GM21526 (cell line): ENCODE measurements around the gene DNAJC13.
"Not testable (repeated sequence)": the region's sequence is repeated elsewhere in the genome, so short reads cannot be mapped to it uniquely, and the experiment has no call there.

Source experiments
- ATAC-seq: cut with Tn5 transposase; IDR thresholded peaks from one replicate; pipeline ENCODE4 v1.9.1; 2021; ENCODE audit warnings: moderate library complexity; ENCODE audit not compliant: unreplicated experiment, low FRiP score

DNAJC13 gene

DNA sequence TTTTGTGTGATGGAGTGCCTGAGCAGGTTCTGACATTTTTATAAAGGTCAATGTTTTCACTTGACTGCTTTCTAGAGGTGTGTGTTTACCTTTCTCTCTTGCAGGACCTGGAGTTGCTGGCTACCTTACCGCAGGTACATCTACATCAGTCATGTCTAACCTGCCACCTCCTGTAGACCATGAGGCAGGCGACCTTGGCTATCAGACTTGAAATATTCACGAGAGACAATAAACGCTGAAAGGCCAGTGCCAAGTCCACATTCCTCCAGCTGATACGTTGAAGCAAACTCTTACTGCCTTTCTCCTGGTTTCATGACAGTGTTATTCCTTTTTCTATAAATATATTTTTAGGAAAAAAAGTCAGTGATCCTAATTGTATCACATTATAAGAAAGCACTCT is 120.8 kb downstream of the DNAJC13 start:
- ATAC-seq = no peak

DNA sequence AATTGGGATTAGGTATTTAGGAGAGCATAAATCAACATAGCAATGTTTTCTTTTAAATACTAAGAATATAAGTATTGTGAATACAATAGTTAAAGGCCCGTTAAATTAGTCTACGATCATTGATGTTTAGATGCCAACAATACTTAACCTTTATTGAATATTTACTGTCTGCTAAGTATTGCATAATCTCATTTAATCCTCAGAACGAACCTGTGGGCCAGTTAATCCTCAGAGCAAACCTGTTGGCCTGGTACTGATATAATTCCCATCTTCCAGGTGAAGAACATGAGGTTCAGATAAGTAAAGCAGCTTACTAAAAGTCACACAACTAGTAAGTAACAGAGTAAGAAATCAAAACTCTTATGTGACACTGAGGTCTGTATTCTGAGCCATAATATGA is 122.4 kb downstream of the DNAJC13 start:
- no peak for ATAC-seq

DNA sequence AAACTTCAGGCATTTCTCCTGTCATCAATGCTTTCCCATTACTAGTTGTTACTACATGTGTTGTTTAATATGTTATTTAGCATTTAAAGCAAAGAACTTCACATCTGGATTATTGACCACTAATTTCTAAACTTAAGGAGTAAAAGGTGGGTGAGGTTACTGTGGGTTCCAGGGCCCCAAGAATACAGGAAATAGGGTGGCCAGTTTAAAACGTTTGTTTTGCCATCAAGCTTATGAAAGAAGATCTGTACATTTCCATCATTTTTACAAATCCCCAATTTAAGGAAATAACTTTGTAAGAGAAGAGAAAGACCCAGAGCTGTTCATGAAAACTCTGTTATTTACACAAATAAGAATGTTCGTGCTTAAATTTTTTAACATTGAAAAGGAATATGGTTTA is 125.3 kb downstream of the DNAJC13 start:
- ATAC-seq = no peak

DNA sequence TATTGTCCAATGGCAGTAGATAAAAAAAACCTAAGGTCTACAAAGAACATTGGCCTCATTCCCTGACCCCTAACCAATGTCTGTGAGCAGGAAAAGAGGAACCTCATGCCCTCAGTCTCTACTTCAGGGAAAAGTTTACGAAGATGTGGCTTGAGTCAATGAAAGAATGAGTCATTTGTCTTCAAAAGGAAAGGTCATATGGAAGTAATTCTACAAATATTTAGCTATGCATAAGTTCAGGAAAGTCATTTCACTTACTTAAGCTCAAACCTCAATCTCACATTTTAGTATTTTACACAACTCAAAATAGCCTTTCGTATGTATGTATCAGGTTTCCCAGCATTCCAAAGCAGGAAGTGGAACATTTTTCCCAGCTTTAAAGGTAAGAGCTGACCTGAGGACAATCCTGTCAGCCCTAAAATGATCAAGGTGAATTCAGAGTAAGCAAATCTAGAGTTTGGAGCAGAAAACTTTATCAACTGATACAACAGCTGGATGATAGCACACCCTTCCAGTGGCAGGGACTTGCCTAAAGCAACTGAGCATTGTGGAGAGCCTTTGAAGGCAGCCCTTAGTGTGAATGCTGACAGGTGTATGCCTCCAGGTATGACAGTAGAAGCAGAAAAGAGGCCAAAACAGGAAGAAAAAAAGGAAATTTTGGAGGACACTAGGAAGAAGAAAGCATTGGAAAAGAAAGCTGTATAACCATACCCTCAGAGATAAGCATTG is 125.9 kb downstream of the DNAJC13 start:
- ATAC-seq = no peak

DNA sequence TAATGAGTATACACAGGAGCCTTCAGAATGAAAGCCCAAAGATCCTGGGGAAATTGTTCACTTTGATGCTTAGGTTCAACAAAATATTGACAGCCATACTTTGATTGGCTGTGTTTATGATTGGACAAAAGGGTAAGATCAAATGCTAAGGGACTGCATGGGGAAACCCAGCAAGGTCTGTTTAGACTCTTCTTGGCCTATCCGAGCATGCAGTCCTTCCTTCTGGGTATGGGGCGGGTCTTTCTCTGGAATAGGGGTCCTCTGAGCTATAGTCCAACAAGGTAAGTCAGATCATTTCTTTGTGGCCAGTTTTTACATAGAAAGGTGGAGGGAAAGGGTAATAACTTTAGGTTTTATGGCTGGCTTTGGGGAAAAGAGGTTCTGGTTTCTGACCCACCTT is 126.8 kb downstream of the DNAJC13 start:
- ATAC-seq = no peak

DNA sequence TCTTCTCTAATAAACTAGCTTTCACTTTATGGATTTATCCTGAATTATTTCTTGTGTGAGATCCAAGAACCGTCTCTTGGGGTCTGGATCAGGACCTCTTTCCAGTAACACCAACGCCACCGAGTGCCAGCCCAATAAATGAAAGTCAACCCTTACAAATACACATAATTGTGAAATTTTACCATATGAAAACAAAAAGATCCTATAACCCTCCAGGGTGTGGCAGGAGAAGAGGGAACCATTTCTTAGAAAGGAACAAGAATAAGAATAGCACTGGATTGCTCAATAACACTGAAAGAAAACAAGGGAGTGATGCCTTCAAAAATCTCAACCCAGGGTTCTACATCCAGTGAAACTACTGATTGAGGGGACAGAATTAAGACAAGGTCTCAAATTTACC is 128.2 kb downstream of the DNAJC13 start:
- ATAC-seq = no peak

DNA sequence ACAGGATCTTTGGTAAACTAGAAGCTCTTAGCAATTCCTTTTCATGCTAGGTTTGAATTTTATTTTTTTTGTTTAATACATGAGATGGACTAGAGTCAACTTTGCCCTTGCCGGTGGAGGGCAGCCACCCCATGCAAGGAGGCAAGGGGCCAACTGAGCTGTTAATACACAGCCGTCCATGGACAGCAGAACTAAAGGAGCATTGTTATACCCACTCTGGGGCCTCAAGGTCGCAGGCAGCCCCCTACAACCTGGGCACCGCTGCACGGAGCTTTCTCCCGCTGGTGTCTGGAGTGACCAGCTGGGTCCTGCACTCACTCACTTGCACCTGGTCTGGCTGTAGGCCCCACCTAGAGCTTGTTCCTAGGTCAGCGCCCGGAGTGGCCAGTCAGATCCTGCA is 131.9 kb downstream of the DNAJC13 start:
- no peak for ATAC-seq

DNA sequence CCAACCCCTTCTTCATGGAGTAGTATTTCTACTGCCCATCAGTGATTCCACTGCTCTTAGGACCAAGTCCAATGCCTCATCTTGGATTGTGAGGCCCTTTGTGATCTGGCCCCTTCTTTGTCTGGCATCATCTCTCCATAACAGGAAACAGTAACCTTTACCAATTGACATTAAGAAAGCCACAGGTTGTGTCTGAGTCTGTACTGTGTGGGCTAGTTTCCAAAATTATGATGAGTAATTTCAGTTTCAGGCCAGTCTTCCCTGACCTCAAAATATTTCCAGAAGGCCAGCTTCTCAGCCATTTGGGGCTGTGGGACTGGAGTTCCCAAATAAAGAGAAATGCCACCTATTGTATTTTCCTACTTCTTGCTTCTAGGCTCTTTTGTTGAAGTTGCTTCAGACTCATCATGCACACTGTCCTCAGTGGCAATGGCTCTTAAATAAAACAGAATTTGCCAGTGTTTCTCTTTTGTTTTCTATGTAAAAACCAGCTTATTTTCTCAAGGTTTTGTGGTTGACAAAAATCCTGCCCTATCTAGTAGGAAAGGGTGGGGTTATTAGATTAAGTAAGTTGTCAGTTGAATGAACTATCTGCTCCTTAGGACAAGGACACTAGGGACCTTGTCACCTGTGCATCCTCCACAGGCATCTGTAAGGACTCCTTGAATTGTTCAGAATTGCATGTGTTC is 132.7 kb downstream of the DNAJC13 start:
- ATAC-seq = peak; percentile 65

DNA sequence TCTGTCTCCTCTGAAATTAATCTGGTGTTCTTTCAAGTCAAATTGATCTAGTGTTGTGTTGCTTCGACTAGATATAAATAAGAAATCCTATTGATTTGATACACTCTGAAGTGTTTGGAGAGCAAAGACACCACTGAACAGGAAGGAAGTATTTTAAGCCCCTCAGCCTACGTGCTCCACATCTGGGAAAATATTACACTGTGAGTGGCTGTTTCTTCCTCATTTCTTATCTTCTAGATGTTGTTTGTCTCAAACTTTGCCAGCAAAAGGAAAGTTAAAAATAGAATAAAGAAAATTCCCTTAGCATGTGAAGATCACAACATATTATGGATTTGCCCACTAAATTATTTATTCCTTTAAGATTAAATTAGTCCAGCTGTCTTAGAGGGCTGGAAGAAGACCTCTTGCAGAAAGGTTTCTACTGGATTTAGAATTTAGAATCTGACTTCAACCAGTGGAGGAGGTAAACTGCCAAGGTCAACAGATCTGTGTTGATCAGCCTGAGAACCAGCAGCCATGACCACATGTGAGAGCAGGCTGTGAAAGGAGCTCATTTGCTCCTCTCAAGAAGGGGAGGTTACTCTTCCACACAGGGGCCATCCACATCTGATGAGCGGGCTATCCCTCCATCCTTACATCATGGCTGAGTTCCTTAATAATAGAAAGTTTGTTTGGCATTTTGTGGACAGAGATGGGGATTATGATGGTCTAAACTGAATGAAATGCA is 133.4 kb downstream of the DNAJC13 start:
- ATAC-seq = no peak

DNA sequence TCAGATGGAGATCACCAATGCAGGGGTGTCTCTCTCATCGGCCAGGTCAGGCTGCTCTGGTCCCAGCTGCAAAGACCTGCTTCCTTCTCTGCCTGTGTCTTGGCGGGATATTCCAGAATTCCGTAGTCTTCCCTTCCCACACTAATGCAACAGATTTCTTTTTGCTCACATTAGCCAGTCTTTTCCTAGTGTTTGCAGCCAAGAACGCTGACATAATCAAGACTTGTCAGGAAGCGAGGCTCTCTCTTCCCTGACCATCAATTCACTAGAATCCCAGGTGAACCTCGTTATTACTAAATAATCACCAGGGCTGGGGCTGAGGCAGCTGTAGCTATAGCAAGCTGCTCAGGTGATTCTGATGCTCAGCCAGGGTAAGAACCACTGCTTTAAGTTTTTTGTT is 136.5 kb downstream of the DNAJC13 start:
- no peak for ATAC-seq

DNA sequence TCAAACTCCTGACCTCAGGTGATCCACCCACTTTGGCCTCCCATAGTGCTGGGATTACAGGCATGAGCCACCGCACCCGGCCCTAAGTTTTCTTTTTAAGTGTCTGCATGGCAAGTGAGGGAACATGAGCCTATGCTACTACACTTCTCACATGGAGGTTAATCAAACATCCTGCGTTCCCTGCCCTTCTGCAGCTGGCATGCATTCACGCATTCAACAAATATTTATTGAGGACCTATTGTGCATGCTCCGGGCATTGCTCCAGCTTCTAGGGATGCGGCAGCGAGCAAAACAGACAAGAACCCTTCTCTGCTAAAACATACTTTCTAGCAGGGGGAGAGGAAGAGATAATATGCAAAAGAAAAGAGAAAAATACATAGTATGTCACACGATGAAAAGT is 137.1 kb downstream of the DNAJC13 start:
- ATAC-seq = no peak

DNA sequence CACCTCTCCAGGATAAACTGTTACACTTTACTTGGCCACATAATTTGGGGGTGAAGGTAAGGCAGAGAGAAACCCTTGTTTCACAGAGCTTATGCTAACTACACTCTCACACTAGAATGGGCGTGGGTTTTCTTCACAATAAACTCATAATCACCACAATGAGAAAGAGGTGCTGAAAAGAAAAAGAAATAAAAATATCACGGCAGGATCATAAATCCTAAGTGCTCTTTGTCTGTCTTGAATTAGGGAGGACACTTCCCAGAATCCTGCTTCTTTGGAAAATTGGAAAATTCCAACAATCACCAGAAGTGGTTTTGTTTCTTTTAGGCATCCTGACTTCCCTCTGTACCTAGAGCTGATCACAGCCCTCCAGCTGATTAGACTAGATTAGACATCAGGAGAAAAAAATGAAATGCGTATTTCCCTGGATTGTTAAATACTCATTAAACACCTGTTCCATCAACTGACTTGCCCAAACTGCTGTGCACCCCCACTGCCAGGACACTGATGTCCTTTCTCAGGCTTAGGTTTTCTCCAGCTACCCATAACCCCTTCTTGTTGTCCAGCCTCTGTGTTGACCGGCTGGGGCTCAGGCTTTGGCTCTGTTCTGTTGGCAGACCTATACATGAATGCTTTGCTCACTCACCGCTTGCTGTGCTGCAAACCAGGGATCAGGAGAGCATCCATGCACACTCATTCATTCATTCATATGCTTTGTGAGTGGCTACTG is 138.2 kb downstream of the DNAJC13 start:
- ATAC-seq = no peak

DNA sequence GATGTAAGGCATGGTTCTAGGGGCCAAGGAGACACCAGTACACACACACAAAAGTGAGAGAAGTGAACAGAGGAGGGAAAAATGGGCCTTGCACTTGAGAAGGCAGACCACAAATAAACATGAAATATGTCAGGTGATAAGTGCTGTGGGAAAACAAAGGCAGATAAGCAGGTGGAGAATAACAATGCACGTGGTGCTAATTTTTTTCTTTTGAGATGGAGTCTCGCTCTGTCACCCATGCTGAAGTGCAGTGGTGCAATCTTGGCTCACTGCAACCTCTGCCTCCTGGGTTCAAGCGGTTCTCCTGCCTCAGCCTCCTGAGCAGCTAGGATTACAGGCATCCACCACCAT is 138.7 kb downstream of the DNAJC13 start:
- not testable (repeated sequence) for ATAC-seq

DNA sequence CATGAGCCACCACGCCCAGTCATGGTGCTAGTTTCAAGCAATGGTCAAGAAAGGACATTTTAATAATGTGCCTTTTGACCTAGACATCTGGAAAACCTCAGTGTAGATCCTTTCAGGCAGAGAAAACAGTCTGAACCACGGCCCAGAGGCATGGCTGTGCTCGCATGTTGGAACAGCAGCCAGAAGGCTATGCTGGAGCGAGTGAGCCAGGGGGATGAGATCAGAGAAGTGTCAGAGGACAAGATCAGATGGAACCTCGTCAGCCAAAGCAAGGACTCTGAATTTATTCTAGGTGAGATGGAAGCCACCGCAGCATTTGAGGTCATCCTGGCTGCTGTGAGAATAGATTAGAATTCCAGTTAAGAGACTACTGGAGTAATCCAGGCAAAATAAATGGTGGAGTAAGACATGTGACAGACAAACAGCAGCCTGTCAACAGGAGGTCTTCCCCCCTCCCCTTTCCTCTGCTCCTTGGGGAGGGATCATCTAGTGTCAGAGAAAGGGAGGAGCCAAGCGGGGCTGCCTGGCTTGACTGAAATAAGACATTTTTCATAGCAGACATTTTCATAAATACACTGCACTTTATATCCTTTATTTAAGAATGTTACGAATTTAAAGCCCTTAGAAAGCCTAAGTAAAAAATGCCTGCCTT is 139.3 kb downstream of the DNAJC13 start:
- no peak for ATAC-seq

DNA sequence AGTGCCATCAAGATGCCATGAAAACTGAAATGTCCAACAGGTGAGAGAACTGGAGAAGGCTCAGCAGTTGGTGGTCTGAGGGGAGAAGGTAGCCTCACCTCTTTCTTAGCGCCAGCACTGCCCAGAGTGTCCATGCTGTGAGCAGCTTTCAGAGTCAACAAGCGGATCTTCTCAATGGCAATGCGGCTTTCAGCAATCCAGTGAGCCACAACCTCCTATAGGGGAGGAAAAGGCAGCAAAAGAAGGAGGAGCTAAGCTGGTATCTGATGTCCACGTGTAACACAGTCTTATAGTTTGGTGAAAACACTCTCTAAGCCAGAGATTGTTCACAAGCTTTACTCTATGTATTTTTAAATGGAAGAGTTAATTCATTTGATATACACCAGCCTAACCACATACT is 143.7 kb downstream of the DNAJC13 start:
- ATAC-seq = no peak

DNA sequence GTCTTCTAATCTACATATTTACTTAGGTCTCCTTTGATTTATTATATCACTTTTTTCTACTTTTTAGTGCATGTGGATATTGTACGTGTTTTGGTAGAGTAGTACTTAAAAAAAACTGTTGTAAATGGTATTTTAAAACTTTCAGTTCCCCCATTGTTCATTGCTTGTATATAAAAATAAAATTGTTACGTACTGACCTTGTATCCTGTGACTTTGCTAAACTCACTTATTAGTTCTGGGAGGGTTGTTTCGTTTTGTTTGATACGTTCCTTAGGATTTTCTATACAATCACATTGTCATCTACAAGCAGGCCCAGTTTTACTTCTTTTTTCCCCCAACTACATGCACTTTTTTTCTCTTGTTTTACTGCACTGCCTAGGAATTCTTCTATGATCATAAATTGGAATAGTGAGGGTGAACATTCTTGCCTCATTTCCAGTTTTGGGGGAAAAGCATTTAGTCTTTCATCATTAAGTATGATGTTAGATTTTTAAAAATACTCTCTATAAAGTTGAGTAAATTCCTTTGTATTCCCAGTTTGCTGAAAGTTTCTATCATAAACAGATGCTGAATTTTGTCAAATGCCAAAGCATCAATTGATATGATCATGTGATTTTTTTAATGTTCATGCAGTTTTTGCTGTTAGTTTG is 146.2 kb downstream of the DNAJC13 start:
- ATAC-seq = no peak

DNA sequence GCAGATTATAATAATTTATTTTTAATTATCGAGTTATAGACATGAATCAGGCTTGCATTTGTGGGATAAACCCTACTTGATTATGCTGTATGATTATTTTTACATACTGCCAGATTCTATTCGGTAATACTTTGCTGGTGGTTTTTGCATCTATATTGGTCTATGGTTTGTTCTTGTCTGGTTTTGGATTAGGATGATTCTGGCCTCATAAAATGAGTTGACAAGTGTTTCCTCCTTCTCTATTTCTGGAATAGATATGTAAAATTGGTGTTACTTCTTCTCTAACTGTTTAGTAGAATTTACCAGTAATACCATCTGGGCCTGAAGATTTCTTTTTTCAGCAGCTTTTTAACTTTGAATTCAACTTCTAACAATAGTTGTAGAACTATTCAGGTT is 146.8 kb downstream of the DNAJC13 start:
- no peak for ATAC-seq

DNA sequence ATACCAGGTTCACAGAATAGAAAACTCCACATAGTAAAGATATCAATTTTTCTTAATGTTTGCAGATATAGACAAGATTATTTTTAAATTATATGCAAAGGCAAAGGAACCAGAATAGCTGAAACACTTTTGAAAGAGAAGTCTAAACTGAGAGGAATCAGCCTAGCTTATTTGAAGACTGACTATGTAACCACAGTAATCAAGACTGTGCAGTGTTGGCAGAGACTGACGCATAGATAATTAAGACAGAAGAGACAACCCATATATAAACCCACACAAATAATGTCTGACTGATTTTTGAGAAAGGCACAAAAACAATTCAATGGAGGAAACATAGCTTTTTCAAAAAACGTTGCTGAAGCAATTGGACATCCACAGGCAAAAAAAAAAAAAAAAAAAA is 151.1 kb downstream of the DNAJC13 start:
- ATAC-seq = no peak

DNA sequence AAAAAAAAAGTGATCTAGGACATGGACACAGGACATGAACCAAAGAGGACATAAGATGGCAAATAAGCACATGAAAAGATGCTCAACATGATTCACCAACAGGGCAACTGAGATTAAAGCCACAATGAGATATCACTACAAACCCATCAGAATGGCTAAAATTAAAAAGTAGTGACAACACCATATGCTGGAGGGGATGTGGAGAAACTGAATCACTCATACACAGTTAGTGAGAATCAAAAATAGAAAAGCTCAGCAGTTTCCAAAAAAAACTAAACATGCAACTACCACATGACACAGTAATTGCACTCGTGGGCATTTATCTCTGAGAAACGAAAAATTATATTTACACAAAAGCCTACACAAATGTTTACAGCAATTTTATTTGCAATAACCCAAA is 151.9 kb downstream of the DNAJC13 start:
- ATAC-seq = no peak

DNA sequence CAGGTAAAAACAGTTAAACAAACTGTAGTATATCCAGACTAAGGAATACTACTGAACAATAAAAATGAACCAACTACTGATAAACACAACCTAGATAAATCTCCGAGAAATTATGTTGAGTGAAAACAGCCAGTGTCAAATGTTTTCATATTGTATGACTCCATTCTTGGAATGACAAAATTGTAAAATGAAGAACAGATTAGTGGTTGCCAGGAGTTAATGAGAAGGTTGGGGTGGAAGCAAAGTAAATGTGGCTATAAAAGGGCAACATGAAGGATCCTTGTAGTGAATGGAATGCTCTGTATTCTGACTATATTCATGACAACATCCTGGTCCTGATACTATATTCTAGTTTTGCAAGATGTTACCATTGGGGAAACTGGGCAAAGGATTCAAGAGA is 152.3 kb downstream of the DNAJC13 start:
- ATAC-seq = no peak
